CD4-positive, CD25-positive, alpha-beta regulatory T cell (primary cell): ENCODE measurements around the gene RUNDC3A. TPM values are rescaled to one million over a fixed set of nuclear protein-coding genes. Genes with fewer than 3 reads are reported as not detected.
A peak's percentile ranks its signal among the peaks of the same experiment; 100 is the strongest.

Experiments
- ATAC-seq, 2 donors: fragments of 150-1000 bp; cut with Tn5 transposase; one replicate each; pipeline ENCODE4 v1.10.0; 2021; ENCODE audit warnings: low read depth in 2 of 2, moderate number of reproducible peaks in 2 of 2, moderate library complexity in 1 of 2
- DNase-seq, 3 donors: peaks; one replicate each; pipeline versions ENCODE4 v3.0.0 to v3.0.0-alpha.2; 2012 to 2022; ENCODE audit warnings: mixed read lengths in 1 of 3
- H3K27ac ChIP-seq: one replicate; pipeline ENCODE4 v1.7.0; 2013; ENCODE audit warnings: mild to moderate bottlenecking, low read length; ENCODE audit not compliant: insufficient read depth, poor library complexity, severe bottlenecking
- H3K27me3 ChIP-seq: one replicate; pipeline ENCODE4 v1.7.0; 2013; ENCODE audit warnings: low read length; ENCODE audit not compliant: control insufficient read depth, insufficient read depth
- H3K36me3 ChIP-seq: one replicate; pipeline ENCODE4 v1.7.0; 2013; ENCODE audit warnings: mild to moderate bottlenecking, low read length, moderate library complexity; ENCODE audit not compliant: control insufficient read depth, insufficient read depth
- H3K4me1 ChIP-seq: 2 replicates; pipeline ENCODE4 v1.7.0; 2013; ENCODE audit warnings: mild to moderate bottlenecking, low read length; ENCODE audit not compliant: insufficient read depth, control insufficient read depth, poor library complexity, severe bottlenecking
- H3K4me3 ChIP-seq: one replicate; pipeline ENCODE4 v1.7.0; 2013; ENCODE audit warnings: low read depth, mild to moderate bottlenecking, low read length, moderate library complexity
- H3K9me3 ChIP-seq, 2 experiments: 1 replicate in 1 of 2; 2 replicates in 1 of 2; pipeline ENCODE4 v1.7.0; 2013; ENCODE audit warnings: low read length in 2 of 2, mild to moderate bottlenecking in 1 of 2, moderate library complexity in 1 of 2; ENCODE audit not compliant: control insufficient read depth in 2 of 2
- H3K27ac Mint-ChIP-seq, 3 donors: one replicate each; pipeline ENCODE4 v1.8.0; 2020 to 2022; ENCODE audit warnings: mild to moderate bottlenecking in 3 of 3, mixed read lengths in 3 of 3, moderate library complexity in 2 of 3
- H3K27me3 Mint-ChIP-seq: one replicate; pipeline ENCODE4 v1.8.0; 2022; ENCODE audit warnings: mild to moderate bottlenecking, mixed read lengths
- H3K36me3 Mint-ChIP-seq: one replicate; pipeline ENCODE4 v1.8.0; 2020; ENCODE audit warnings: mixed read lengths
- H3K4me1 Mint-ChIP-seq, 4 donors: one replicate each; pipeline ENCODE4 v1.8.0; 2020 to 2022; ENCODE audit warnings: mixed read lengths in 4 of 4, mild to moderate bottlenecking in 1 of 4
- H3K4me3 Mint-ChIP-seq, 4 donors: one replicate each; pipeline ENCODE4 v1.8.0; 2020 to 2022; ENCODE audit warnings: mild to moderate bottlenecking in 4 of 4, mixed read lengths in 4 of 4, moderate library complexity in 3 of 4
- H3K9me3 Mint-ChIP-seq, 7 donors: one replicate each; pipeline ENCODE4 v1.8.0; 2020 to 2022; ENCODE audit warnings: mixed read lengths in 7 of 7, mild to moderate bottlenecking in 3 of 7, moderate library complexity in 2 of 7
- polyA plus RNA-seq, 4 donors: library from polyadenylated mRNA; unstranded; fragments of 300-500 nt; fragmentation: Illumina TruSeq; gene quantifications; one replicate each; pipeline ENCODE4 v1.2.3, GENCODE V29; 2021
- total RNA-seq: library from RNA; stranded (reverse); gene quantifications from one replicate; pipeline ENCODE4 v1.2.3, GENCODE V29; 2022

The RUNDC3A gene
- 0.27 TPM for total RNA-seq
- under 1 TPM in 1 of 4 donors, not detected in 3; 0.96 TPM for polyA plus RNA-seq

- H3K27me3 ChIP-seq = peaks cover 10% of the 10 kb centered on the region
- peak; percentile 78 to 81 for ATAC-seq
- no peaks in the 10 kb centered on the region for H3K9me3 ChIP-seq
- peaks cover 17% of the 10 kb centered on the region for H3K4me1 ChIP-seq
- no peaks in the 10 kb centered on the region for H3K36me3 ChIP-seq
- Mint-ChIP-seq H3K27me3 (peaks cover 42% of the 10 kb centered on the region), H3K9me3 (peaks cover 0 to 4% (median 0%) of the 10 kb centered on the region in 7 donors), H3K27ac (no peak within 1 kb of the TSS), H3K4me1 (peaks cover 0 to 23% (median 8%) of the 10 kb centered on the region in 4 donors), H3K4me3 (peak within 1 kb of the TSS; percentile 0 to 72 (median 52)), H3K36me3 (no peaks in the 10 kb centered on the region)
- DNase-seq = peak; percentile 67 to 78 (median 73)
- H3K4me3 ChIP-seq = no peak within 1 kb of the TSS
- H3K27ac ChIP-seq = no peak within 1 kb of the TSS
Measured at GRCh38 chr17:44308320-44308818, at the start of gene RUNDC3A. Gene RUNDC3A (plus strand): TSS chr17:44308601. CDS start chr17:44308833, 232 bp downstream.

- Mint-ChIP-seq H3K36me3 (no peaks in the 10 kb centered on the region), H3K27ac (no peak overlapping the region), H3K9me3 (no peaks in the 10 kb centered on the region), H3K27me3 (no peaks in the 10 kb centered on the region), H3K4me3 (no peak overlapping the region), H3K4me1 (no peaks in the 10 kb centered on the region)
- Histone ChIP-seq H3K4me3 (no peak overlapping the region), H3K27me3 (no peaks in the 10 kb centered on the region), H3K9me3 (no peaks in the 10 kb centered on the region), H3K36me3 (no peaks in the 10 kb centered on the region), H3K4me1 (no peaks in the 10 kb centered on the region), H3K27ac (no peak overlapping the region)
- ATAC-seq = no peak
- no peak for DNase-seq
Measured at GRCh38 chr17:44258811-44259351, 49.5 kb upstream of the RUNDC3A start.

GRCh38 chr17:44260296-44260695 is 48.1 kb upstream of the RUNDC3A start:
- H3K4me1 Mint-ChIP-seq = no peaks in the 10 kb centered on the region
- H3K36me3 ChIP-seq = no peaks in the 10 kb centered on the region
- ATAC-seq (no peak), DNase-seq (no peak)
- no peak overlapping the region for H3K27ac ChIP-seq
- no peaks in the 10 kb centered on the region for H3K27me3 Mint-ChIP-seq
- H3K36me3 Mint-ChIP-seq = no peaks in the 10 kb centered on the region
- no peak overlapping the region for H3K4me3 Mint-ChIP-seq
- H3K27me3 ChIP-seq = no peaks in the 10 kb centered on the region
- no peaks in the 10 kb centered on the region for H3K9me3 Mint-ChIP-seq
- H3K4me3 ChIP-seq = no peak overlapping the region
- H3K27ac Mint-ChIP-seq = no peak overlapping the region
- H3K9me3 ChIP-seq = no peaks in the 10 kb centered on the region
- no peaks in the 10 kb centered on the region for H3K4me1 ChIP-seq

GRCh38 chr17:44262654-44263225 is 45.7 kb upstream of the RUNDC3A start:
- DNase-seq = no peak

GRCh38 chr17:44263345-44263902 is 45.0 kb upstream of the RUNDC3A start:
- Mint-ChIP-seq H3K36me3 (no peaks in the 10 kb centered on the region), H3K27ac (no peak overlapping the region)
- ATAC-seq = no peak

More at GRCh38 chr17:44262654-44263225, 45.7 kb upstream of the RUNDC3A start:
- no peak overlapping the region for H3K4me3 ChIP-seq
- no peak for ATAC-seq
- no peaks in the 10 kb centered on the region for H3K4me1 ChIP-seq
- Mint-ChIP-seq H3K27me3 (peaks cover 4% of the 10 kb centered on the region), H3K36me3 (no peaks in the 10 kb centered on the region), H3K4me1 (no peaks in the 10 kb centered on the region), H3K4me3 (no peak overlapping the region), H3K27ac (no peak overlapping the region), H3K9me3 (no peaks in the 10 kb centered on the region)
- no peaks in the 10 kb centered on the region for H3K27me3 ChIP-seq
- H3K9me3 ChIP-seq = no peaks in the 10 kb centered on the region
- H3K36me3 ChIP-seq = no peaks in the 10 kb centered on the region
- no peak overlapping the region for H3K27ac ChIP-seq

GRCh38 chr17:44266402-44267164 is 41.8 kb upstream of the RUNDC3A start:
- Mint-ChIP-seq H3K4me3 (peak overlapping the region in 1 of 4 donors; percentile 76), H3K27me3 (peaks cover 4% of the 10 kb centered on the region), H3K9me3 (no peaks in the 10 kb centered on the region), H3K4me1 (no peaks in the 10 kb centered on the region), H3K36me3 (no peaks in the 10 kb centered on the region), H3K27ac (peak overlapping the region in 1 of 3 donors; percentile 81)
- no peaks in the 10 kb centered on the region for H3K36me3 ChIP-seq
- H3K4me3 ChIP-seq = no peak overlapping the region
- no peak overlapping the region for H3K27ac ChIP-seq
- ATAC-seq = no peak
- no peaks in the 10 kb centered on the region for H3K27me3 ChIP-seq
- no peaks in the 10 kb centered on the region for H3K9me3 ChIP-seq
- DNase-seq = no peak
- H3K4me1 ChIP-seq = no peaks in the 10 kb centered on the region

More at GRCh38 chr17:44263345-44263902, 45.0 kb upstream of the RUNDC3A start:
- no peaks in the 10 kb centered on the region for H3K4me1 ChIP-seq
- no peak for DNase-seq
- no peaks in the 10 kb centered on the region for H3K9me3 Mint-ChIP-seq
- H3K36me3 ChIP-seq = no peaks in the 10 kb centered on the region
- no peak overlapping the region for H3K4me3 Mint-ChIP-seq
- no peaks in the 10 kb centered on the region for H3K4me1 Mint-ChIP-seq
- no peaks in the 10 kb centered on the region for H3K9me3 ChIP-seq
- no peak overlapping the region for H3K4me3 ChIP-seq
- H3K27me3 Mint-ChIP-seq = peaks cover 4% of the 10 kb centered on the region
- H3K27ac ChIP-seq = no peak overlapping the region
- no peaks in the 10 kb centered on the region for H3K27me3 ChIP-seq

- no peak for ATAC-seq
- DNase-seq = no peak
- Mint-ChIP-seq H3K27me3 (peaks cover 4% of the 10 kb centered on the region), H3K27ac (no peak overlapping the region), H3K36me3 (no peaks in the 10 kb centered on the region), H3K4me3 (no peak overlapping the region), H3K4me1 (no peaks in the 10 kb centered on the region), H3K9me3 (no peaks in the 10 kb centered on the region)
- Histone ChIP-seq H3K27me3 (no peaks in the 10 kb centered on the region), H3K4me3 (no peak overlapping the region), H3K36me3 (no peaks in the 10 kb centered on the region), H3K27ac (no peak overlapping the region), H3K4me1 (no peaks in the 10 kb centered on the region), H3K9me3 (no peaks in the 10 kb centered on the region)
Measured at GRCh38 chr17:44267165-44267455, 41.3 kb upstream of the RUNDC3A start.
